SK-N-MC (cell line): Measurements from ENCODE around the gene RGS6.

Experiments used
- EZH2 ChIP-seq: fragments of 200-600 bp; sonication (generic); IDR thresholded peaks from one replicate; pipeline ENCODE4 v1.6.1; 2017; ENCODE audit warnings: antibody characterized with exemption
- FOXP2 ChIP-seq: optimal IDR thresholded peaks from 2 replicates; pipeline ENCODE3; 2011; ENCODE audit warnings: mild to moderate bottlenecking, moderate library complexity; ENCODE audit not compliant: insufficient read depth; ENCODE audit errors: extremely low read length, control extremely low read depth
- POLR2AphosphoS5 ChIP-seq: IDR thresholded peaks from 2 replicates; pipeline ENCODE4 v1.6.1; 2012; ENCODE audit warnings: mild to moderate bottlenecking, low read depth, low read length, borderline replicate concordance

DNA sequence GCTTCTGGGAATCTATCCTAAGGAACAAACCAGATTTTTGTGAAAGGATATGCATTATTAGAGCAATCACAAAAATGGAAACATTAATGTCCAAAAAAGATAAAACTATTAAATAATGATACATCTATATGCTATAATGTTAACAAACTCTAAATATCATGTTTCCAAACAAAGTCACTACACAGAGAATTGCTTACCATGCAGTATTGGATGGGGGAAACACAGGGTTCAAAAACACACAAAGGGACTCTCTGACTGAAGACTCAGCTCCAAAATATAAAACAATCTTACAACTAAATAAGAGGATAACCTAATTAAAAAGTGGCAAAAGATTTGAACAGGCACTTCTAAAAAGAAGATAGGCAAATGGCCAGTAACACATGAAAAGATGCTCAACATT lies 657.4 kb downstream of the RGS6 start:
- TF ChIP-seq POLR2AphosphoS5 (no peak), EZH2 (no peak), FOXP2 (no peak)
